Right atrium auricular region (tissue), 2 donors: ENCODE results near the gene AKAP9. TPM values are rescaled to one million over a fixed set of nuclear protein-coding genes. Genes with fewer than 3 reads are reported as not detected.
"Not testable (repeated sequence)": the region's sequence is repeated elsewhere in the genome, so short reads cannot be mapped to it uniquely, and the experiment has no call there.

ENCODE experiments used
- DNase-seq: peaks from one replicate; pipeline ENCODE4 v3.0.0-alpha.2; 2019; ENCODE audit warnings: low spot score
- H3K27ac ChIP-seq, 2 donors: fragments of 200-600 bp; sonication (generic); 1 replicate in 1 of 2; 2 replicates in 1 of 2; pipeline ENCODE4 v1.5.1; 2016 to 2019
- H3K27me3 ChIP-seq, 2 donors: fragments of 200-600 bp; sonication (generic); one replicate each; pipeline versions ENCODE4 v1.5.1 to v1.6.0; 2017 to 2019
- H3K36me3 ChIP-seq: fragments of 200-600 bp; sonication (generic); one replicate; pipeline ENCODE4 v1.5.1; 2016
- H3K4me1 ChIP-seq, 2 donors: fragments of 200-600 bp; sonication (generic); one replicate each; pipeline versions ENCODE4 v1.5.1 to v1.6.0; 2017 to 2019
- H3K4me3 ChIP-seq, 2 donors: fragments of 200-600 bp; sonication (generic); 1 replicate in 1 of 2; 2 replicates in 1 of 2; pipeline ENCODE4 v1.5.1; 2017 to 2019; ENCODE audit warnings: mild to moderate bottlenecking in 1 of 2, moderate library complexity in 1 of 2
- H3K9me3 ChIP-seq, 2 donors: fragments of 200-600 bp; sonication (generic); one replicate each; pipeline ENCODE4 v1.5.1; 2019
- CTCF ChIP-seq, 2 donors: fragments of 200-600 bp; sonication (generic); IDR thresholded peaks; one replicate each; pipeline ENCODE4 v1.5.1; 2019; ENCODE audit warnings: antibody characterized with exemption in 2 of 2
- total RNA-seq, 2 donors: library from RNA; depleted of rRNA; stranded (reverse); fragments of >200 nt; gene quantifications; one replicate each; pipeline ENCODE4 v1.1.0, GENCODE V29; 2016

The AKAP9 gene
- total RNA-seq, 2 donors from 2014 or later: 28.5 to 41.8 TPM

GRCh38 chr7:92092210-92092609, 151.5 kb downstream of the AKAP9 start:
- Histone ChIP-seq H3K4me1 (peaks cover 0 to 5% of the 10 kb centered on the region in 2 donors), H3K27ac (no peak overlapping the region), H3K4me3 (no peak overlapping the region), H3K9me3 (no peaks in the 10 kb centered on the region), H3K27me3 (no peaks in the 10 kb centered on the region), H3K36me3 (peaks cover 77% of the 10 kb centered on the region)
- no peak for DNase-seq
- no peak for TF ChIP-seq CTCF (IDR thresholded peaks at IDR 0.05)

GRCh38 chr7:92095380-92095779, 154.7 kb downstream of the AKAP9 start:
- H3K27ac ChIP-seq: no peak overlapping the region
- H3K36me3 ChIP-seq: peaks cover 79% of the 10 kb centered on the region
- H3K27me3 ChIP-seq: no peaks in the 10 kb centered on the region
- H3K4me1 ChIP-seq: peaks cover 0 to 5% of the 10 kb centered on the region in 2 donors
- no peak for DNase-seq
- H3K9me3 ChIP-seq: no peaks in the 10 kb centered on the region
- TF ChIP-seq CTCF (IDR thresholded peaks at IDR 0.05): no peak
- H3K4me3 ChIP-seq: no peak overlapping the region

DNA sequence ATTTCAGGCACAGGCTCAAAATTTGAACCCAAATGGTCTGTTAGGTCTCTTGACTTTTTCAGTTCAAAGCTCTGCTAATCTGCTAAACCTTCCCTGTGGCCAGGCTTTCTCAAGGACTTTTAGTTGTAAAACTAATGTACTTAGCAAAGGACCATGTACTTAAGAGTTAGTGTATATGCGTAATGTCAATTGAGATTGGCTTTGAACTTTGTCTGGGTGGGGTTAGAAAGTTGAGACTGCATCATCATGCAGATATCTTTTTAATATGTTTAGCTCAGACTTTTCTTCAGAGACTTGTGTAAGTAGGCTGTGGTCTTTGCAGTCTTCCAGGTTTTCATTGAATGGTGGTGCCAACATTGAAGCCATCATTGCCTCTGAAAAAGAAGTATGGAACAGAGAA, 159.9 kb downstream of the AKAP9 start:
- DNase-seq: no peak
- no peak overlapping the region for H3K4me3 ChIP-seq
- no peak for TF ChIP-seq CTCF (IDR thresholded peaks at IDR 0.05)
- no peak overlapping the region for H3K27ac ChIP-seq
- H3K27me3 ChIP-seq: no peaks in the 10 kb centered on the region
- peaks cover 0 to 1% of the 10 kb centered on the region in 2 donors for H3K4me1 ChIP-seq
- no peaks in the 10 kb centered on the region for H3K9me3 ChIP-seq
- peaks cover 81% of the 10 kb centered on the region for H3K36me3 ChIP-seq

DNA sequence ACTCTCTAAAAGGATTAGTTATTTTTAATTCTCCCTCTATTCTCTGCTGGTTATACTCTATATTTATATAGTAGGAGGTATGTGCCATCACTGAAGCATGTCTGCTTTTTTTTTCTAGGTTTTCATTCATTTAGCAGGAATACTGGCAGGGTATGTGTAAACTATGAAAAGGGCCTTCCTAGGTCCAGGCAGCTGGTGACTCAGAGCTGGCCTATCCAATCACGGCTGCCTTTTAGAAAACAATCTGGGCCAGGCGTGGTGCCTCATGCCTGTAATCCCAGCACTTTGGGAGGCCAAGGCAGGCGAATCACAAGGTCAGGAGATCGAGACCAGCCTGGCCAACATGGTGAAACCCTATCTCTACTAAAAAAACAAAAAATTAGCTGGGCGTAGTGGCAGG, 162.2 kb downstream of the AKAP9 start:
- DNase-seq, H3K9me3 ChIP-seq, H3K27me3 ChIP-seq, H3K27ac ChIP-seq, H3K4me3 ChIP-seq, H3K4me1 ChIP-seq: not testable (repeated sequence)
- peaks cover 74% of the 10 kb centered on the region for H3K36me3 ChIP-seq

DNA sequence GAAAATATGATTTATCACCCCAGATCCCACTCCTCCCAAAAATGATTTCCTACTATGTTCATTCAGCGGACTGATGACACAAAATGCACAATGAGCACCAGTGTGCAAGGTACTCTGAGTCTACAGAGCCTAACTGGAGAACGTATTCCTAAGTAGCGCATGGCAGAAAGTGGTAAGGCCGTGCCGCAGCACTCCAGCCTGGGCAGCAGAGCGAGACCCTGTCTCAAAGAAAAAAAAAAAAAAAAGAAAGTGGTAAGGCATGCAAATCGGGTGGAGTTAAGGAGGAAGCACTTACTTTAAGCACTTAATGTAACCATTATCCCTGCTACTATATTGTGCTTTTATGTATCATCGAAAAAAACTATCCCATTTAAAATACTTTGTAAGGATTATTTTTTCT, 168.2 kb downstream of the AKAP9 start:
- no peaks in the 10 kb centered on the region for H3K9me3 ChIP-seq
- H3K4me1 ChIP-seq: no peaks in the 10 kb centered on the region
- no peak for DNase-seq
- no peak overlapping the region for H3K27ac ChIP-seq
- H3K27me3 ChIP-seq: no peaks in the 10 kb centered on the region
- peaks cover 54% of the 10 kb centered on the region for H3K36me3 ChIP-seq
- H3K4me3 ChIP-seq: no peak overlapping the region
- TF ChIP-seq CTCF (IDR thresholded peaks at IDR 0.05): no peak

GRCh38 chr7:92110857-92111256, 170.2 kb downstream of the AKAP9 start:
- H3K36me3 ChIP-seq: peaks cover 45% of the 10 kb centered on the region
- no peak for TF ChIP-seq CTCF (IDR thresholded peaks at IDR 0.05)
- no peaks in the 10 kb centered on the region for H3K9me3 ChIP-seq

More at GRCh38 chr7:92110857-92111256, 170.2 kb downstream of the AKAP9 start:
- Histone ChIP-seq H3K27me3 (no peaks in the 10 kb centered on the region), H3K27ac (no peak overlapping the region), H3K4me3 (no peak overlapping the region), H3K4me1 (no peaks in the 10 kb centered on the region)
- DNase-seq: no peak
